NCI-H2196 treated with DMSO at 0.1 percent for 48 hours (cell line): ENCODE data around the gene RNF144A.
"Not testable (repeated sequence)": the region's sequence is repeated elsewhere in the genome, so short reads cannot be mapped to it uniquely, and the experiment has no call there.

Experiments used
- DNase-seq: peaks from one replicate; lab custom pipeline; 2025; ENCODE audit not compliant: unreplicated experiment; lab: John Stamatoyannopoulos, UW

Gene RNF144A

DNA sequence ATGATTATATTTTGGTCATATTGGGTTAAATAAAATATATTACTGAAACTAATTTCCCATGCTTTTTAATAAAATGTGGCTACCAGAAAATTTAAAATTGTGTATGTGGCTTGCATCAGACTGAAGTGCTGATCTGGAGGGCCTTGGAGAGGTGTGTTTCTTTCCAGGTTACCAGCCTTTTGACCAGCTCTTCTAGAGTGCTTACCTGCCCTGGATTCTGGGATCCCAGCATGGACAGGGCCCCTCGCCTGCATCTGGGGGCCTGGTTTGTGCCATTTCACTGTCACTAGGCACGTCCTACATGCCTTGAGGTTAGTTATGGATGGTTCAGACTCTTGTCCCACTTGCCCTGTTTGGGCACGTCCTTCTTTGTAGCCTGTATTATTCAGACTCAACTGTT is 10.5 kb downstream of the RNF144A start:
- DNase-seq = no peak

DNA sequence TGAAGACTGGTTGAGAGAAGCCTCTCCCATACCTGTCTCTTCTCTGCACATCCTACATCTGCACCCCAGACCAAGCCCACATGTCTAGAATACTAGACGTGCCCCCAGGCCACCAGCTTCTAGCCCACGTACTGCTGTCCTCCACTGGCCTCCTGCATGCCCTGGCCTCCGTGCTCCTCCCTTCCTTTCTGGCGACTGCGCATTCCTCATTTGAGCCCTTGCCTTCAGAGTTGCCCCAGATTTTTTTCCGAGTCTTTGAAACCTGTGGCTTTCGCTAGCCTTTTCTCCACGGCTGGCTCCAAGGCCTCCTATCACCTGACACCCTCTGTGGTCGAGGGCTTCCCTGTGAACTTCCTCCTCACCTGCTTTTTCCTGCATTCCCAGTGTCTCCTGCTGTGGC is 11.2 kb downstream of the RNF144A start:
- no peak for DNase-seq

DNA sequence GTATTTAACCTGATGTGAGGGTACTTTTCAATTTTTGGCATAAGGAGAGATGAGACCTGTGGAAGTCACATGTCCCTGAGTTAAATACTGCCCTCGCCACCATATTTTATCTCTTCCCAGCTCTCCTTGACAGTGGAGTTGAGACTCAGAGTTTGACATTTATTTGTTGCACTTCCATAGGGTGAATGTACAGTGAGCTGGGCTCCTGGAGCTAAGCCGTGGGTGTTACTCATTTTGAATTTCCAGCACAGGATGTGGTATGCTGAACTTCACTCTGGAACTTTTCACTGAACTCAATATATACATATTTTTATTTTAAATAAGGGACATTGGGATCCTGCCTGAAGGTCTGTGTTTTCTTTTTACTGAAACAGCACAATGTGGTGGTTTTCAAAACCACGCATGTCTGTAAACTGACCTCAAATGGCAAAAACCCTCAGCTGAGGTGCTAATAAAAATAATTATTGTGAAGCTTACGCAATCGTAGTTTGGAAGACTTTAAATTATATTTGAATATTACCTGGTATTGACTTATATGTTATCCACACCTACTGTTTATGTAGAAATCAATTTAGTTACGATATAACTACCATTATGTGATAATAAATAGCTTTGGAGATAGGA is 12.1 kb downstream of the RNF144A start:
- DNase-seq = no peak

DNA sequence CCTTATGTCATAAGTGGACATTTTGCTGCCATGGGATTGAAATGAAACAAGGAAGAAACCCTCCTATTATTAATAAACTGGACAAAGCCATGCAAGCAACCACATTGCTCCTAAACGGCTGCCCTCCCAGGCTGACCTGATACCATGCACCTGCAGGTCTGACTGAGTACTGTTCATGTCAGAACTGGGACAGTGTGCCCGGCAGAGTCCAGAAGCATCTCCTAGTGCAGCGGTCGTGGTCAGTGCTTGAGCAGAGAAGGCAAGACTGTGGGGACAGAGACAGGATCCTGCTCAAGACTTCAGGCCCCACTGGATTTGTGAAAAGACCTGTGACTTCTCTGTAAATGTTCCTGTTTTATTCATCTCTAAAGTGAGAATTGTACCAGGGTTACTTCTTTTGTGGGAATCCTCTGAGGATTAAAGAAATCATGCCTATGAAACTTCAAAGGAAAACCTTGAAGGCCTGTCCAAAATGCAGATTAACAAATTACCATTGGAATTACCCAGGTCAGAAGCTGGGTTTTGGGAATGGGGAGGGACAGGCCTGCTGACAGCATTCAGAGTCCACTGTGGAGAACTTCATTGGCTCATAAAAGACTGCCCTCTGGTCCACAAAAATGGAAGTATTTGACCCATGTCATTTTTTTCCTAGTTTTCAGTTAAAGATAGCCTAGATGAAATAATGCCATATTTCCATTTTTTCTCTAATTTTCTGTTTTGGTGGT is 13.9 kb downstream of the RNF144A start:
- no peak for DNase-seq

DNA sequence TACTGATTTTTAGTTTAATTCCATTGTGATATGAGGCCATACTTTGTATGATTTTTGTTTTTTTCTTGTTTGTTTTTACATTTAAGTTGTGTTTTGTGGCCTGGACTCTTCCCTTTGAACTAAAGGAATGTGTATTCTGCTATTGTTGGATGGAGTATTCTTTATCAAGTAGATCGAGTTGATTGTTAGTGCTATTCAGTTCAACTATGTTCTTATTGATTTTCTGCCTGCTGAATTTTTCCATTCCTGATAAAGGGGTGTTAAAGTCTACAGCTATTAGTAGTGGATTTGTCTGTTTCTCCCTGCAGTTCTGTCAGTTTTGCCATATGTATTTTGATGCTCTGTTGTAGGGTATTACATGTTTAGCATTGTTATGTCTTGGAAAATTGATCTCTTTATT is 14.5 kb downstream of the RNF144A start:
- no peak for DNase-seq

DNA sequence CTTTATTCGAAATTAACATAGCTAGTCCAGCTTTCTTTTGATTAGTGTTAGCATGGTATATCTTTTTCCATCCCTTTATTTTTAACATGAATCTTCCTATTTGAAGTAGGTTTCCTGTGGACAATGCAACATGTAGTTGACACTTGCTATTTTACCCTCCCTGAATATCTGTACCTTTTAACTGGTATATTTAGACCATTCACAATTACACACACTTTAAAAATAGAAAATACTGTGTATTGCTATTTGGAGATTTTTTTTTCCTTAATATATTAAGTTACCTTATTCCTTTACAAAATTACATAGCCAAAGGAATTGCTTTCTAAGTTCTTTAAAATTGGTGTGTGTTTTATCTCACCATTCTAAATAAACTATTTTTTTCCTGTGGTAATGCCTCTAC is 15.0 kb downstream of the RNF144A start:
- no peak for DNase-seq

DNA sequence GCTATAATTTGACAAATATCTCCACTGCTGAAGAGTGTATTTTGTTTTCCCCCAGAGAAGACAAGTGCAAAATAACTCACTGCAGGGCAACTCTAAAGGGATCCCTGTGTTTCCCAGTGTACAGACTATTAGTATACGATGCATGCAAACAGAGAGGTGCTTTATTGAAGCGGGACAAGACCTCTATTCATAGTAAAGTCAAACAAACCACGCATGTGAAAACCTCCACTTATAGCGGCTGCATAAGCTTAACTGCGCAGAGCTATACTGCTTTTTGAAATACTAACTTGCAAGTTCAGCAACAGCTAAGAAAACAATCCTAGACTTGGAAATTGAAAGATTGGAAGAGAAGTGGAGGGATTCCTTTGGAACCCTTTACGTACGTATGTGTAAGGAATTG is 15.6 kb downstream of the RNF144A start:
- no peak for DNase-seq

DNA sequence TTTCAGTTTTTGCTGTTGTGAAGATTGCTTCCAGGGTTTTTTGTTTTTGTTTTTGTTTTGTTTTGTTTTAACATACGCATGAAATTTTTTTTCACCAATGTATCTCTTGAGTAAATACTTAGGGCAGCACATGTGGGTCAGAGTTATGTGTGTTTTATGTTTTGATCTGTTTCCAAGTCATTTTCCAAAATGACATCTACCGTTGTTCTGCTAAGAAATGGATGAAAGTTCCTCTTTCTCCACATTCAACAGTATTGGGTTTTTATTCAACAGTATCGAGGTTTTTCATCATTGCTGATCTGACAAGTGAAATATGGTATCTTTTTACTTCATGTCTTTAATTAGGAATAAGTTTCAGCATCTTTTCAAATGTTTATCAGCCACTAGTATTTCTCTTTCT is 16.7 kb downstream of the RNF144A start:
- no peak for DNase-seq

DNA sequence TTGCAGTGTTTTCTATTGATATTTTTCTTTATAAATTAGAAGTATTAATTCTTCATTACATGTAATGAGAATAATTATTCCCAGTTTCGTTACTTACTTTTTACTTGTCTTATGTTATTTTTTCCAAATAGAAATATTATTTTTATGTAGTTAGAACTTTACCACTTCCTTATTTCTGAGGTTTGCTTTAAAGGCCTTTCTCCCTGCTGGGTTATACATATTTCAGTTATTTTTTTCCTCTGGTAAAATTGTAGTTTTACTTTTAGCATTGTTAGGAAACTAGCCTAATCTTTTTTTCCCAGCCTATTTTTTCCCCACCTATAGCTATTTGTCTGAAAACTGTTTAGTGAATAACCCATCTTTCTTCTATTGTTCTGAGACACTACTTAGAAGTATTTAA is 17.1 kb downstream of the RNF144A start:
- no peak for DNase-seq

DNA sequence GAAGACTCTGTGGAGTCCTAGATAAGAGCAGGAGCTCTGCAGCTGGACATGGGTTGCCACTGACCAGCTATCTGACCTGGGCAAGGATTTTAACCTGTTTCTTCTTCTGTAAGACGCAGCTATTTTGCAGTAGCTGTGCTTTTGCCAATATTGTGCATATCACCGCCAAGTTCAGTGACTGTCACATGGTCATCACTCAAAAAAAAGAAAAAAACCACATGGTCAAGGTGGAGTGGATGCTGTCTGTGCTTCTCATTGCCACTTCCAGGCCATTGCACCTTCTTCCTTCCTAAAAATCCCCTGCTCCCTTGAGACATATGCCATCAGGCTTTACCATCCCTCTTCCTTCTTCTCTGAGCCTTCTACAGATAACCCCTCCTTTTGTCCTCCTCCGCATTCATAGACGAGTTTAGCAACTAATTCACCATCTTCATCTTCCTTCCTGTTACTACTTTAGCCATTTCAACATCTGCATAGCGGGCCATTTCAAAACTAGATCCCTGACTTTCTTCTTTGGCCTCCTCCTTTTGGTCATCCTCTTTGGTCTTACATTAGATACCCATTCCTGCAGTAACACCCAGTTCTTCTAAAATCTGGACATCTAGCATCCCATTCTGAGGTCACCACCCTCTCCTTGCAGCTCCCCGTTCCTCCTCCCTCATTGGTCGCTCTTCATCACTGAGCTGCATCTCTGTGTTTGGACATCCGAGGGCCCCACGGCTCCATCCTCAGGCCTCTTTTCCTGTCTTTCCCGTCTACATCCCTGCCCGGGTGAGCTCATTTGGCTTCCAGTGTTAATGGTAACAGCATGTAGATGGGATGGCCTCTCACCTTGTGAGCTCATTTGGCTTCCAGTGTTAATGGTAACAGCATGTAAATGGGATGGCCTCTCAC is 17.8 kb downstream of the RNF144A start:
- no peak for DNase-seq

DNA sequence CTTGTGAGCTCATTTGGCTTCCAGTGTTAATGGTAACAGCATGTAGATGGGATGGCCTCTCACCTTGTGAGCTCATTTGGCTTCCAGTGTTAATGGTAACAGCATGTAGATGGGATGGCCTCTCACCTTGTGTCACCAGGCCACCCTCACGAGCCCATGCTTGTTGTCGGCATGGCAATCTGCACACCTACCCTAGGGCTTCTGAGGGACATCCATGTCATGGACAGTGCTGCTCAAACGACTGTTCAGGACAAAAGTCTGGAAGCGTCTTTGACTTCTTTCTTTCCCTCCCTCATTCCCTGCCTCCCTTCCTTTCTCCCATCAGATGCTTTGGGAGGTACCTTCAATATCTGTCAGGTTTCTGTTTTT is 18.4 kb downstream of the RNF144A start:
- DNase-seq = not testable (repeated sequence)

DNA sequence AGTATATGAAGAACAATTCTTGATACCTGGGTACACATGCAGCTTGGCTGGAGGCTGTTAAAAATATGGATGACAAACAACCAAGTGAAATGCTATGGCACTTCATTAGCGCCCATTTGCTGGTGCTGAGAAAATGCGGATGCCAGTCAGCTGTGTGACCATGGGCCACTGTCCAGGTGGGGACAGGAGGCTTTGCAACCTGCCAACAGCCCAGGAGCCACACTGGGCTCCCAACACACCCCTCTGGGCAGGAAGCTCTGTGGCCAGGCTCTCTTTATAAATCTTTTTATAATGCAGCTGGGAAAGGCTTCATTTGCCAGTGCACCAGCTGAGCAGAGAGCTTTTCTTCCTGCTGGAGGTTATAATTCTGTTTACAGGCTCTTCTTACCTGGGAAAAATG is 19.9 kb downstream of the RNF144A start:
- no peak for DNase-seq

DNA sequence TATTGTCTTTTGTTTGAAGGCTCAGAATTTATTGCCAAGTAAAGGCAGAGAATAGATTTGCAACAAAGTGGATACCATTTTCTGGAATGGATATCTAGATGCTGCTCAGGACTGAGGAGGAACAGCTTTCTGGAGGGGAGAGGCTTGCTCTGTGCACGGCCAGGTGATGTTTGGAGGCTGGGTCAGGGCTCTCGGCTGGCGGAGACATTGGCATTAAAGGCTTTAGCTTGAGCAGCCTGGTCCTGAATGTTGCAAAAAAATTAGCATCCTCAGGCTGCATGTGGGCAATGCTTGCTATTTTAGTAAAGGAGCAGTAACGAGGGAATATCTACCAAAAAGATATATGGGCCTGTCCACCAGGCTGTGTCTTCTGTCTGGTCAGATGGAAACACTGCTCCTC is 20.4 kb downstream of the RNF144A start:
- no peak for DNase-seq

DNA sequence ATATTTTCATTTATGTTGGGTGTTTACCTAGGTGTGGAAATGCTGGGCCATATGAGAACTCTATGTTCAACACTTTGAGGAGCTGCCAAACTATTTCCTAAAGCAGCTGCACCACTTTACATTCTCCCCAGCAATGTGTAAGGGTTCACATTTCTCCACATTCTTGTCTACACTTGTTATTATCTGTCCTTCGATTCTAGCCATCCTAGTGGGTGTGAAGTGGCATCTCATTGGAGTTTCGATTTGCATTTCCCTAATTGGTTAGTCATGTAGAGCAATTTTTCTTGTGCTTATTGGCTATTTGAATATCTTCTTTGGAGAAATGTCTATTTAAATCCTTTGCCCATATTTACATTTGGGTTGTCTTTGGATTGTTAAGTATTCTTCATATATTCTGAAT is 21.9 kb downstream of the RNF144A start:
- DNase-seq = no peak

DNA sequence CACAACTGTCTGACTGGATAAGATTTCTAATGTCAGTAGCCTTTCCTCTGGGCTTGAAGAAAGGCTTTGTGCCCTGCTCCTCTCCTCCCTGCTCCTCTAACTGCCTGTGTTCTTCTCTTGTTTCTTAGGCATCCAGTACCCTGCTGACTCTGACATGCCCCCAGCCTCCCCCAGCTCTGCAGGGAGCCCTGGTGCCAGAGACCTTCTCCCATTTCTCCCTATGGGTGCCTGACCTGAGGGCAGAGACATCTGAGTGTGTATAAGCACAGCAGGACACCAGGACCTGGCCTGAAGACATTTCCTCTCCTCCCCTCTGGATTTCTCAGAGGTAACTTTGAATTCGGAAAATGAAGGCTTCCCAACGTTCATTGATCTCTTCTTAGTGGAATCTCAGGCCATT is 23.6 kb downstream of the RNF144A start:
- no peak for DNase-seq

DNA sequence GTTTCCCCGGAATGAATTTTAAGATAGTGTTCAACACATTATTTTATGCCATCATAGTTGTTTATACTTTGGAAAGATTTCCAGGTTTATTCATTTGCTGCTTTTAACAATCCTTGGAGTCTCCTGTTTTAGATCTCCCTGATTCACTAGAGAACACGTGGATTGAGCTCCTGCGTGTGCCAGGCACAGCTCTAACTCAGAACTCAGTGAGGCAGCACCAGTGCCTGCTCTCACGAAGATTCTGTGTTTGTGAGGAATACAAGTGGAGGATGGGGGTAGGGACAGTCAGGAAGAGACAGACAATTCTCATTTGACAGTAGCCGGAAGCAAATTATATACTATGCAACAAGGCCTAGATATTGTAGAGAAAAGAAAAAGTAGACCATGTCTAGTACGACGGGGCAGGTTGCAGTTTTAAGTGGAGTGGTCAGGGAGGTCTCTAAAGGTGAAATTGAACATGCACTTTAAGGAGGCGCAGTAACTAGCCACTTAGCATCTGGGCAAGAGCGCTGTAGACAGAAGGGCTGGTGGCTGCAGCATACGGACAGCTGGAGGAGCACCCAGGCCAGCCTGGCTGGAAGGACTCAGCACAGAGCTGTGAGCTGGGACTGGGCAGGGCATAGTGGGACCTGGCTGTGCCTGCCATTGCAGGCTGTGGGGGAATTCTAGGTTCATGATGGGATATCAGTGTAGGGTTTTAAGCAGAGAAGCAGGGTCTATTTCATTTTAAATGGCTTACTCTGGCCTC is 24.3 kb downstream of the RNF144A start:
- DNase-seq = no peak

DNA sequence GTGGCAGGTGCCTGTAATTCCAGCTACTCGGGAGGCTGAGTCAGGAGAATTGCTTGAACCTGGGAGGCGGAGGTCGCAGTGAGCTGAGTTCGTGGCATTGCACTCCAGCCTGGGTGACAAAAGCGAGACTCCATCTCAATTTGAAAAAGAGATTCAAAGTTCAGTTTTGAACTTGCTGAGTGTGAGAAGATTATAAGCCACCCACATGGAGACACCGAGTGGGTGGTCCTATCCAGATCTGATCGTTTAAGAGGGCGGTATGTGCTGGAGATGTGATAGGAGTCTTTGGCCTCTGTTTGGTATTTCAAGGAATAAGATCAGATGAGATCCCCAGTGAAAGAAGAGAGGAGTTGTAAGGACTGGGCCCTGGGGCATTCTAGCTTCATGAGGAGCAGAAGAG is 25.6 kb downstream of the RNF144A start:
- no peak for DNase-seq

DNA sequence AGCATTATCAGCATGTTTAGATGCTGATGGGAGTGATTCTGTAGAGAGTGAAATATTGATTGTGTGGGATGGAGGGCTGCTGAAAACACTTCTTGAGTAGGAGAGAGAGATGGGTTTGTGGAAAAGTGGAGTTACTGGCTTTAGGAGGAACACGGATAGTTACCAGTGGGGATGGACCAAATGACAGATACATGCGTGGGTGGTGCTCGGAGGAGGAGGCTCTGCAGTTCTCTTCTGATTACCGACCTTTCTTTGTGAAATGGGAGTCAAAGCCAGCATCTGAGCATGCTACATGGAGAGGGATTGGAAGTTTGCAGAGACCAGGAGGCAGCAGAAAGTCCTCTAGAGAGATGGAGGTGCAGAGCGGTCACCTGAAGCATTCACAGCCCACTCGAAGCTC is 26.3 kb downstream of the RNF144A start:
- DNase-seq = no peak

DNA sequence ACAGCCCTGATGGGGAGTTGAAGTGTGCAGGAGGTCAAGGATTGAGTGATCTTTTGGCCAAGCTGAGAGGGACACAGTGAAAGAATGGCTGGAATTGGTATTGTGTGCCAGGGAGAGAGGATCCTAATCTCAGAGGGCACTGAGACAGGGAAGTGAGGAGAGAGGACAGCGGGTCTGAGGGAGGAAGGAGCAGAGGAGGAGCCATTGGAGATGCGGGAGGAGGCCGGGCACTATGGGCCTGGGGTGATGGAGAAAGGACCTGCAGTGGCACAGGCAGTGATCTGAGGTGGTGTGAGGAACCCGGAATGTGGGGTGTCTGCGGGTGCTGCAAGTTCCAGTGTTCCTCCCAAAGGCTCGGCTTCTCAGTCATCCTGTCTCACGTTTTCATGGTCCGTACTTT is 26.8 kb downstream of the RNF144A start:
- DNase-seq = no peak

DNA sequence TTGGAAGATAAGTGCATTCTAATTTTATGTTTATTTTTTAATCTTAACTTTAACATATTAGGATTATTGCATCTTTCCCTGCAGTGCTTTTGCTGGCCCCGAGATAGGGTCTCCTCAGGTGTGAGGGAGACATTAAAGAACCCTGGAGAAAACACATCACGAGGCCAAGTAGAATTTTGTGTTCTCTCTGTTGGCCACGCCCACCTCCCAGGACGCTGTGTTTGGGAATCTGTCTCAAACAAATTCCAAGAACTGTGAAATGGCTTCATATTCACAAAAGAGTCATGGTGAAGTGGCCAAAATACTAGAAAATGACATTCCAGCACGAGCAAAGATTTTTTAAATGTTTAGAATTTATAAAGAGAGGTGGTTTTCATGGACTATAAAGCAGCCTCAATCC is 27.3 kb downstream of the RNF144A start:
- no peak for DNase-seq

DNA sequence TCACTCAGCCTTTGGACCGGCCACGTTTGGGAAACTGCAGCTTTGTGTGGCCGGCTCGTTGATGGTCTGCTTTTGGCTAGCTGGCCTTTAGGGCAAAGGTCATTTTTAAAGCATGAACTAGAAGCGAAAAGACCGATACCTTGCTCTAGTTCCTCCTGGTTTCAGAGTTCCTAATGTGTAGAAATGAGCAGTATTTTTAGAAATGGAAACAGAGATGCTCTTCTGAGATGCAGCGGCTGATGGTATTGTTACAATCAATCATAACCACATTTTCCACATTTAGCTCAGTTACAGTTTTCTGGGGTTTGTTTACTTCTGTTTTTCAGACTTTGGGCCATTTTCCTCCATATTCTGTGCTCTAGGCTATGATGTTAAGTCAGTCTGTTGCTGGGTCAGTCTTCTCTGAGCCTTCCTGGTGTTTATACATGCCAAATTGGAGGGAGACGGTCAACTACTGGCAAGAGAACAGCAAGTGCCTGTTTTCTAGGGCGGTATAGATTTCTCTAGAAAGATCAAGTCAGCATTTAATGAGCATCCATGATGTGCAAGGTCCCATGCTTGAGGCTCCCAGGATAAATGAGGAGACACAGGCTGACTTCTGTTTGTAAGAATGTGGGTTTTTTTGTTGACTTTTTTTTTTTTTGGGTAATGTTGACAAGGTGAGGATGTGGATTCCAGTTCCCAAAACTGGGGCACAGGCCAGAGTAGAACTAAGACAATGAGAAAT is 28.0 kb downstream of the RNF144A start:
- no peak for DNase-seq
